Glutamatergic neuron (in vitro differentiated cells): ENCODE data around the gene ELFN2. TPM values are rescaled to one million over a fixed set of nuclear protein-coding genes. Genes with fewer than 3 reads are reported as not detected.
A peak's percentile ranks its signal among the peaks of the same experiment; 100 is the strongest.

Experiments
- DNase-seq: peaks from one replicate; pipeline ENCODE4 v3.0.0; 2022
- H3K27ac Mint-ChIP-seq: one replicate; pipeline ENCODE4 v1.8.0; 2020; ENCODE audit warnings: mild to moderate bottlenecking, mixed read lengths, inconsistent platforms; ENCODE audit not compliant: unreplicated experiment
- H3K27me3 Mint-ChIP-seq: one replicate; pipeline ENCODE4 v1.8.0; 2020; ENCODE audit warnings: mild to moderate bottlenecking, moderate library complexity, mixed read lengths, inconsistent platforms; ENCODE audit not compliant: unreplicated experiment
- H3K36me3 Mint-ChIP-seq: one replicate; pipeline ENCODE4 v1.8.0; 2020; ENCODE audit warnings: mild to moderate bottlenecking, mixed read lengths, inconsistent platforms; ENCODE audit not compliant: unreplicated experiment
- H3K4me1 Mint-ChIP-seq: one replicate; pipeline ENCODE4 v1.8.0; 2020; ENCODE audit warnings: mild to moderate bottlenecking, low read depth, mixed read lengths, inconsistent platforms; ENCODE audit not compliant: unreplicated experiment
- H3K4me3 Mint-ChIP-seq: one replicate; pipeline ENCODE4 v1.8.0; 2020; ENCODE audit warnings: mild to moderate bottlenecking, mixed read lengths, inconsistent platforms; ENCODE audit not compliant: unreplicated experiment
- H3K9me3 Mint-ChIP-seq: one replicate; pipeline ENCODE4 v1.8.0; 2020; ENCODE audit warnings: mild to moderate bottlenecking, moderate library complexity, mixed read lengths, inconsistent platforms; ENCODE audit not compliant: unreplicated experiment
- CTCF ChIP-seq: fragments of 200-600 bp; sonication (generic); IDR thresholded peaks from one replicate; pipeline ENCODE4 v1.5.0; 2021; ENCODE audit not compliant: partially characterized antibody, unreplicated experiment
- total RNA-seq: library from RNA; stranded (reverse); fragmentation: NEBNext Ultra II Directional; extraction: Animal tissue kit (Norgen Biotek cat#: 25700); gene quantifications from one replicate; pipeline ENCODE4 v1.2.1, GENCODE V29; 2021; ENCODE audit not compliant: unreplicated experiment

The ELFN2 gene
- total RNA-seq, 1 donor from 2014 or later = 7.3 TPM

GRCh38 chr22:37448516-37449127 is 21.3 kb upstream of the ELFN2 start:
- no peak overlapping the region for H3K27ac Mint-ChIP-seq
- DNase-seq = no peak
- H3K4me1 Mint-ChIP-seq = peaks cover 7% of the 10 kb centered on the region
- no peak for TF ChIP-seq CTCF
- H3K9me3 Mint-ChIP-seq = peaks cover 4% of the 10 kb centered on the region
- no peak overlapping the region for H3K4me3 Mint-ChIP-seq
- H3K36me3 Mint-ChIP-seq = no peaks in the 10 kb centered on the region
- H3K27me3 Mint-ChIP-seq = peaks cover 8% of the 10 kb centered on the region

- Mint-ChIP-seq H3K9me3 (peaks cover 3% of the 10 kb centered on the region), H3K4me3 (no peak overlapping the region), H3K36me3 (peaks cover 11% of the 10 kb centered on the region), H3K27ac (no peak overlapping the region), H3K27me3 (peaks cover 6% of the 10 kb centered on the region), H3K4me1 (peaks cover 18% of the 10 kb centered on the region)
- no peak for DNase-seq
- TF ChIP-seq CTCF = no peak
These were observed 18.2 kb upstream of the ELFN2 start for GRCh38 chr22:37445501-37445900.

- H3K4me3 Mint-ChIP-seq = no peak overlapping the region
- peaks cover 7% of the 10 kb centered on the region for H3K27me3 Mint-ChIP-seq
- DNase-seq = no peak
- no peak overlapping the region for H3K27ac Mint-ChIP-seq
- peaks cover 17% of the 10 kb centered on the region for H3K36me3 Mint-ChIP-seq
- TF ChIP-seq CTCF = no peak
- peaks cover 25% of the 10 kb centered on the region for H3K4me1 Mint-ChIP-seq
- peaks cover 3% of the 10 kb centered on the region for H3K9me3 Mint-ChIP-seq
These were observed 16.7 kb upstream of the ELFN2 start for GRCh38 chr22:37443977-37444376.

- Mint-ChIP-seq H3K4me3 (no peak overlapping the region), H3K9me3 (peaks cover 3% of the 10 kb centered on the region), H3K36me3 (peaks cover 17% of the 10 kb centered on the region), H3K27me3 (peaks cover 4% of the 10 kb centered on the region), H3K4me1 (peaks cover 29% of the 10 kb centered on the region), H3K27ac (no peak overlapping the region)
- no peak for TF ChIP-seq CTCF
- no peak for DNase-seq
These were observed 15.8 kb upstream of the ELFN2 start for GRCh38 chr22:37443086-37443485.

- peaks cover 5% of the 10 kb centered on the region for H3K27me3 Mint-ChIP-seq
- H3K9me3 Mint-ChIP-seq = peaks cover 3% of the 10 kb centered on the region
- peaks cover 17% of the 10 kb centered on the region for H3K36me3 Mint-ChIP-seq
- no peak for DNase-seq
- H3K4me1 Mint-ChIP-seq = peaks cover 31% of the 10 kb centered on the region
- TF ChIP-seq CTCF = no peak
- peak overlapping the region; percentile 7 for H3K27ac Mint-ChIP-seq
- H3K4me3 Mint-ChIP-seq = peak overlapping the region; percentile 8
These were observed 15.3 kb upstream of the ELFN2 start for GRCh38 chr22:37442537-37442936.
